Fibroblast of lung (primary cell): Measurements from ENCODE around the gene PIEZO2. TPM values are rescaled to one million over a fixed set of nuclear protein-coding genes. Genes with fewer than 3 reads are reported as not detected.
A peak's percentile ranks its signal among the peaks of the same experiment; 100 is the strongest.

Experiments used
- DNase-seq, 2 donors: peaks; one replicate each; pipeline versions ENCODE4 v3.0.0 to v3.0.0-alpha.2; 2010; ENCODE audit warnings: low read depth in 2 of 2
- H2AFZ ChIP-seq: 2 replicates; pipeline ENCODE4 v1.5.1; 2012; ENCODE audit warnings: low read length, control low read depth, inconsistent platforms
- H3K27ac ChIP-seq: 2 replicates; pipeline ENCODE4 v1.5.1; 2011; ENCODE audit warnings: low read length, control low read depth; ENCODE audit not compliant: insufficient read depth
- H3K27me3 ChIP-seq: 2 replicates; pipeline ENCODE4 v1.5.1; 2011; ENCODE audit warnings: mild to moderate bottlenecking, low read length; ENCODE audit not compliant: control insufficient read depth, insufficient read depth
- H3K36me3 ChIP-seq: 2 replicates; pipeline ENCODE4 v1.5.1; 2011; ENCODE audit warnings: low read length; ENCODE audit not compliant: control insufficient read depth, insufficient read depth
- H3K4me1 ChIP-seq: 2 replicates; pipeline ENCODE4 v1.5.1; 2011; ENCODE audit warnings: low read length; ENCODE audit not compliant: control insufficient read depth, insufficient read depth; ENCODE audit errors: extremely low read depth
- H3K4me2 ChIP-seq: 2 replicates; pipeline ENCODE4 v1.5.1; 2011; ENCODE audit warnings: low read length, control low read depth; ENCODE audit not compliant: insufficient read depth; ENCODE audit errors: extremely low read depth
- H3K4me3 ChIP-seq, 4 experiments: fragments of 200-600 bp in 1 of 4; sonication (generic) in 1 of 4; replicated peaks in 1 of 4; 2 replicates each; pipeline ENCODE4 v1.5.1; 2011 to 2016; ENCODE audit warnings: low read length in 4 of 4, low read depth in 3 of 4, mild to moderate bottlenecking in 3 of 4, control low read depth in 2 of 4, inconsistent platforms in 1 of 4, mixed read lengths in 1 of 4; ENCODE audit not compliant: insufficient read depth in 1 of 4; ENCODE audit errors: control extremely low read depth in 1 of 4
- H3K79me2 ChIP-seq: 2 replicates; pipeline ENCODE4 v1.5.1; 2012; ENCODE audit warnings: mild to moderate bottlenecking, low read length, inconsistent platforms; ENCODE audit not compliant: control insufficient read depth, insufficient read depth
- H3K9ac ChIP-seq: 2 replicates; pipeline ENCODE4 v1.5.1; 2011; ENCODE audit warnings: mild to moderate bottlenecking, low read length, control low read depth; ENCODE audit not compliant: insufficient read depth
- H3K9me3 ChIP-seq: 2 replicates; pipeline ENCODE4 v1.5.1; 2012; ENCODE audit warnings: low read depth, low read length; ENCODE audit not compliant: control insufficient read depth, insufficient read depth
- H4K20me1 ChIP-seq: 2 replicates; pipeline ENCODE4 v1.5.1; 2011; ENCODE audit warnings: low read length; ENCODE audit not compliant: control insufficient read depth, insufficient read depth; ENCODE audit errors: extremely low read depth
- EZH2 ChIP-seq: IDR thresholded peaks from 2 replicates; pipeline ENCODE4 v1.5.1; 2012; ENCODE audit warnings: low read length, control low read depth, mild to moderate bottlenecking; ENCODE audit errors: missing control alignments
- polyA plus RNA-seq, 2 donors: library from polyadenylated mRNA; depleted of rRNA in 1 of 2; stranded (reverse) in 1 of 2; unstranded in 1 of 2; fragments of >200 nt; gene quantifications; 2 replicates each; pipeline ENCODE4 v1.2.1, GENCODE V29; 2011 to 2012; ENCODE audit warnings: missing spikeins in 1 of 2
- total RNA-seq: library from RNA; depleted of rRNA; stranded (reverse); fragments of >200 nt; gene quantifications from 2 replicates; pipeline ENCODE4 v1.2.1, GENCODE V29; 2014
- TF ChIP-seq, protein P1 (sequence below), 2 donors: IDR thresholded peaks in 1 of 2; conservative IDR thresholded peaks in 1 of 2; 1 replicate in 1 of 2; 2 replicates in 1 of 2; pipeline ENCODE4 v1.5.1; 2011 to 2012; ENCODE audit warnings: low read length in 2 of 2, control low read depth in 1 of 2, inconsistent platforms in 1 of 2, low read depth in 1 of 2, mild to moderate bottlenecking in 1 of 2

Gene PIEZO2
- total and polyA plus RNA-seq, 2 donors (not counting 1 experiment from before 2014, with no cell fraction given), result 1.2 to 6.6 TPM

DNA sequence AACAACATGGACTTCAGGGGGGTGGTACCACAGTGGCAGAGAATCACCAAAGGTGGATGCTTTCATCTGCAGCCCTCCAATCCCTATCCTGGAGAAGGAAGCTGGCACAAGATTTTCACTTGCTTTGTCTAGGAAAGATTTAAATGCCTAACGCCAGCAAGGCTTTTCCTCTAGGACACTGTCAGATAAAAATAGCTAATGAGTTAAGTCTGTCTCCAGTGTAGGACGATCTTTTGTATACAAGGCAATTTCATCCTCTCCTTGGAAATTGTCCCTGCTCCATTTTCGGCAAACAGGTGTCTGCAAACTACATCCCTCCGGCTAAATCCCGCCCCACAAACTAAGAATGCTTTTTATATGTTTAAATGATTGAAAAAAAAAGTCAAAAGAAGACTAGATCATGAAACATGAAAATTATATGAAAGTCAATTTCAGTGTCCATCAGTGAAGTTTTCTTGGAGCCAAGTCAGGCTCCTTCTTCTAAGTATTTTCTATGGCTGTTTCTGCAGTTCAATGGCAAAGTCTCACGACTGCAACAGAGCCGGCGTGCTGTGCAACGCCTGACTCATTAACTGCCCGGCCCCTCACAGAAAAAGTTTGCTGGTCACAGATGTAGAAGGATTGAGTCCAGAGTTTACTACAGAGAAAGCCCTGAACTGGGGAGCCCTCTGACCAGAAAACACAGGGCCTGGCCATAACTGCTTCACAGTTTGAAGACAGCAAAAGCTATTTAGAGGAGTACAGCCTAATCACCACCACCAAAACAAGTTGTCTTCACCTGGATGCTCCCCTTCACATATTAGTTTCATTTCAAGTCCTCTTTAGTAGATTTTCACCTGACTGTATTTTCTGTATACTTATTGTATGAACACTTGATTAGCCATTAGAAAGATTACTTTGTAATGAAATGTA, 52.3 kb downstream of the PIEZO2 start:
- TF ChIP-seq EZH2, result no peak
- TF ChIP-seq, protein P1, sequence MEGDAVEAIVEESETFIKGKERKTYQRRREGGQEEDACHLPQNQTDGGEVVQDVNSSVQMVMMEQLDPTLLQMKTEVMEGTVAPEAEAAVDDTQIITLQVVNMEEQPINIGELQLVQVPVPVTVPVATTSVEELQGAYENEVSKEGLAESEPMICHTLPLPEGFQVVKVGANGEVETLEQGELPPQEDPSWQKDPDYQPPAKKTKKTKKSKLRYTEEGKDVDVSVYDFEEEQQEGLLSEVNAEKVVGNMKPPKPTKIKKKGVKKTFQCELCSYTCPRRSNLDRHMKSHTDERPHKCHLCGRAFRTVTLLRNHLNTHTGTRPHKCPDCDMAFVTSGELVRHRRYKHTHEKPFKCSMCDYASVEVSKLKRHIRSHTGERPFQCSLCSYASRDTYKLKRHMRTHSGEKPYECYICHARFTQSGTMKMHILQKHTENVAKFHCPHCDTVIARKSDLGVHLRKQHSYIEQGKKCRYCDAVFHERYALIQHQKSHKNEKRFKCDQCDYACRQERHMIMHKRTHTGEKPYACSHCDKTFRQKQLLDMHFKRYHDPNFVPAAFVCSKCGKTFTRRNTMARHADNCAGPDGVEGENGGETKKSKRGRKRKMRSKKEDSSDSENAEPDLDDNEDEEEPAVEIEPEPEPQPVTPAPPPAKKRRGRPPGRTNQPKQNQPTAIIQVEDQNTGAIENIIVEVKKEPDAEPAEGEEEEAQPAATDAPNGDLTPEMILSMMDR (conservative IDR thresholded peaks at IDR 0.05 in 1 of 2, IDR thresholded peaks at IDR 0.05 in 1 of 2; ENCODE audit: low read depth in 1 of 2, low read length in 2 of 2), result no peak
- Histone ChIP-seq H4K20me1 (no peaks in the 10 kb centered on the region), H3K27me3 (no peaks in the 10 kb centered on the region), H3K4me3 (no peak overlapping the region), H3K27ac (no peak overlapping the region), H2AFZ (no peak overlapping the region), H3K36me3 (no peaks in the 10 kb centered on the region), H3K4me2 (peak overlapping the region; percentile 35), H3K9me3 (no peaks in the 10 kb centered on the region), H3K79me2 (no peaks in the 10 kb centered on the region), H3K9ac (no peak overlapping the region), H3K4me1 (no peaks in the 10 kb centered on the region)
- DNase-seq, result no peak

DNA sequence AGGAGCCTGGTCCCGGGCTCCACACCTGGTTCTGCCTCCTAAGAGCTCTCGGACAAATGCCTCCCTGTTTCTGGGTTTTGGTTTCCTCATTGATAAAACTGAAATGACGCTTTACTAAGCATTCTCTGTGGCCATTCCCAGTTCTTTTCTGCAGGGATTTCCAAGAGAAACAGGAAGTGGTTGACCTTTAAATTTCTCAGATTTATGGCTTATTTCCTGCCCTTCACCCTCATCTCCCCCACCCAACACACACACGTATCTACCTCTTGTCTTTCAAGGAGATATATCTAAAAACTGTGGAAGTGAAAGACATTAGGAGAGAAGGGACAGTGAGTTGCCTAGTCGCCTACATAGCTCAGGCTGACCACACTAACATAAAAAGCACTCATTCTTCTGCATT, 53.0 kb downstream of the PIEZO2 start:
- DNase-seq, result no peak
- peak overlapping the region; percentile 8 for H3K4me2 ChIP-seq

DNA sequence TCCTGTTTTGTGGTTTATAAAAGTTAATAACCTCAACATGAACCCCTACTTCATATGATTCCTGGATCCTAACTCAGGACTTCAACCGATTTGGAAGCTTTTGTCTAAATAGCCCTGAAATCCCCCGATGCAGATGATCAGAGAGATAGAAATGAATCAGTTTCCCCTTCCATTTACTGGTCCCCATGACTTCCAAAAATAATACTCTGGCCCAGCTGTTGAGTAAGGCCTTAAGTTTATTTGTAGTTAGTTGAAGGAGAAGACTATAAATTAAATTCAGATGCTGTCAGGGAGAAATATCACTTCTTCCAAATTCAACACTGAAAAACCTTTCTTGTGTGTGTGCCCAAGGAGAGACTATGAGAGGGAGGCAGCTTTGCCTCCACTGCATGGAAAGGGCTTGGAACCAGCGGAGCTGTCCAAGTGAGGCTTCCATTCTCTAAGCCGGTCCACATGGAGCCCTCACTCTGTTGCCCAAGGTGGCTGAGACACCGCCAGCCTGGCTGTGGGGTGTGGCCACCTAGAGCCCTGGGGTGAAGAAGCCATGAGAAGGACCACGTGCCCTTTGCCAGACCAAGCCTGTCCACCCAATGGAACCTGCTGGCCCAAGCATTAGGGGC, 53.6 kb downstream of the PIEZO2 start:
- Histone ChIP-seq H3K4me3 (no peak overlapping the region), H3K4me2 (no peak overlapping the region), H3K9ac (no peak overlapping the region), H3K4me1 (no peaks in the 10 kb centered on the region), H2AFZ (no peak overlapping the region), H3K27ac (no peak overlapping the region), H4K20me1 (no peaks in the 10 kb centered on the region), H3K79me2 (no peaks in the 10 kb centered on the region), H3K9me3 (no peaks in the 10 kb centered on the region), H3K36me3 (no peaks in the 10 kb centered on the region), H3K27me3 (no peaks in the 10 kb centered on the region)
- no peak for TF ChIP-seq EZH2
- TF ChIP-seq, protein P1 (conservative IDR thresholded peaks at IDR 0.05 in 1 of 2, IDR thresholded peaks at IDR 0.05 in 1 of 2; ENCODE audit: low read depth in 1 of 2, low read length in 2 of 2), result no peak
- DNase-seq, result no peak

More for the DNA sequence above, 53.0 kb downstream of the PIEZO2 start:
- H3K36me3 ChIP-seq, result no peaks in the 10 kb centered on the region
- H3K27me3 ChIP-seq, result no peaks in the 10 kb centered on the region
- no peak overlapping the region for H3K27ac ChIP-seq
- H2AFZ ChIP-seq, result no peak overlapping the region
- H3K4me1 ChIP-seq, result no peaks in the 10 kb centered on the region
- H3K9ac ChIP-seq, result no peak overlapping the region
- H3K4me3 ChIP-seq, result no peak overlapping the region
- TF ChIP-seq EZH2, result no peak
- TF ChIP-seq, protein P1 (conservative IDR thresholded peaks at IDR 0.05 in 1 of 2, IDR thresholded peaks at IDR 0.05 in 1 of 2; ENCODE audit: low read depth in 1 of 2, low read length in 2 of 2), result no peak
- H3K79me2 ChIP-seq, result no peaks in the 10 kb centered on the region
- H4K20me1 ChIP-seq, result no peaks in the 10 kb centered on the region
- no peaks in the 10 kb centered on the region for H3K9me3 ChIP-seq
